Ovary (tissue), 3 donors: ENCODE results near the gene GNA12.

Experiments
- EP300 ChIP-seq: sonication (generic); formaldehyde crosslinking; IDR thresholded peaks from one replicate; pipeline ENCODE4 v1.6.1; 2017; ENCODE audit warnings: antibody characterized with exemption
- TF ChIP-seq, protein P1 (sequence below), 3 donors: fragments of 450-650 bp in 2 of 3; fragments of 200-600 bp in 1 of 3; IDR thresholded peaks; one replicate each; pipeline versions ENCODE4 v1.5.1 to v1.8.0; 2016 to 2022; ENCODE audit warnings: antibody characterized with exemption in 3 of 3, mild to moderate bottlenecking in 1 of 3
- donor health status: DM: no; HTN: no; CAD: no.

GRCh38 chr7:2853147-2853546 lies 9.0 kb upstream of the GNA12 start:
- TF ChIP-seq, protein P1, sequence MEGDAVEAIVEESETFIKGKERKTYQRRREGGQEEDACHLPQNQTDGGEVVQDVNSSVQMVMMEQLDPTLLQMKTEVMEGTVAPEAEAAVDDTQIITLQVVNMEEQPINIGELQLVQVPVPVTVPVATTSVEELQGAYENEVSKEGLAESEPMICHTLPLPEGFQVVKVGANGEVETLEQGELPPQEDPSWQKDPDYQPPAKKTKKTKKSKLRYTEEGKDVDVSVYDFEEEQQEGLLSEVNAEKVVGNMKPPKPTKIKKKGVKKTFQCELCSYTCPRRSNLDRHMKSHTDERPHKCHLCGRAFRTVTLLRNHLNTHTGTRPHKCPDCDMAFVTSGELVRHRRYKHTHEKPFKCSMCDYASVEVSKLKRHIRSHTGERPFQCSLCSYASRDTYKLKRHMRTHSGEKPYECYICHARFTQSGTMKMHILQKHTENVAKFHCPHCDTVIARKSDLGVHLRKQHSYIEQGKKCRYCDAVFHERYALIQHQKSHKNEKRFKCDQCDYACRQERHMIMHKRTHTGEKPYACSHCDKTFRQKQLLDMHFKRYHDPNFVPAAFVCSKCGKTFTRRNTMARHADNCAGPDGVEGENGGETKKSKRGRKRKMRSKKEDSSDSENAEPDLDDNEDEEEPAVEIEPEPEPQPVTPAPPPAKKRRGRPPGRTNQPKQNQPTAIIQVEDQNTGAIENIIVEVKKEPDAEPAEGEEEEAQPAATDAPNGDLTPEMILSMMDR (IDR thresholded peaks at IDR 0.05): no peak
- TF ChIP-seq EP300: no peak
